Left lung (tissue), 10 donors: ENCODE results near the gene NLRP10. TPM values are rescaled to one million over a fixed set of nuclear protein-coding genes. Genes with fewer than 3 reads are reported as not detected.

Experiments used
- ATAC-seq: fragments of 200-7000 bp; cut with Tn5 transposase; one replicate; pipeline ENCODE4 v1.9.1; 2020; ENCODE audit warnings: moderate library complexity
- DNase-seq, 4 donors: peaks; one replicate each; pipeline ENCODE4 v3.0.0-alpha.2; 2013 to 2020
- H3K27ac ChIP-seq, 2 donors: fragments of 200-600 bp; sonication (generic) in 1 of 2; one replicate each; pipeline versions ENCODE4 v1.5.0 to v1.8.0; 2020 to 2021
- H3K27me3 ChIP-seq, 2 donors: fragments of 200-600 bp; sonication (generic) in 1 of 2; one replicate each; pipeline versions ENCODE4 v1.5.0 to v1.8.0; 2020 to 2021
- H3K36me3 ChIP-seq, 2 donors: fragments of 200-600 bp; sonication (generic) in 1 of 2; one replicate each; pipeline versions ENCODE4 v1.5.0 to v1.8.0; 2020 to 2021
- H3K4me1 ChIP-seq, 2 donors: fragments of 200-600 bp; one replicate each; pipeline ENCODE4 v1.8.0; 2021
- H3K4me3 ChIP-seq, 2 donors: fragments of 200-600 bp; sonication (generic) in 1 of 2; one replicate each; pipeline versions ENCODE4 v1.5.0 to v1.8.0; 2020 to 2021; ENCODE audit warnings: mild to moderate bottlenecking in 1 of 2
- H3K9me3 ChIP-seq, 2 donors: fragments of 200-600 bp; sonication (generic) in 1 of 2; one replicate each; pipeline versions ENCODE4 v1.5.0 to v1.8.0; 2020 to 2021
- intact Hi-C, 2 donors: fragments of 100-400 bp; cut with DNase I; formaldehyde crosslinking; loops; one replicate each; pipeline versions ENCODE4 v1.11.2 to v1.14.2; 2022
- polyA plus RNA-seq, 6 donors: library from polyadenylated mRNA; unstranded; fragments of 120-200 nt; gene quantifications; one replicate each; pipeline ENCODE4 v1.2.1, GENCODE V29; 2013; ENCODE audit not compliant: insufficient read length in 6 of 6
- total RNA-seq, 2 donors: library from RNA; stranded (reverse); fragmentation: NEBNext Ultra II Directional; extraction: Animal tissue kit (Norgen Biotek cat#: 25700); gene quantifications; one replicate each; pipeline ENCODE4 v1.2.1, GENCODE V29; 2021
- TF ChIP-seq, protein P1 (sequence below), 2 donors: fragments of 200-600 bp; sonication (generic) in 1 of 2; IDR thresholded peaks; one replicate each; pipeline versions ENCODE4 v1.5.0 to v1.8.0; 2021; ENCODE audit warnings: antibody characterized with exemption in 2 of 2
- donor health status: DM: no; HTN: yes; CAD: no.
- donor health status: DM: no; HTN: no; CAD: no.

Gene NLRP10
- total and polyA plus RNA-seq, 8 donors, result not detected

DNA sequence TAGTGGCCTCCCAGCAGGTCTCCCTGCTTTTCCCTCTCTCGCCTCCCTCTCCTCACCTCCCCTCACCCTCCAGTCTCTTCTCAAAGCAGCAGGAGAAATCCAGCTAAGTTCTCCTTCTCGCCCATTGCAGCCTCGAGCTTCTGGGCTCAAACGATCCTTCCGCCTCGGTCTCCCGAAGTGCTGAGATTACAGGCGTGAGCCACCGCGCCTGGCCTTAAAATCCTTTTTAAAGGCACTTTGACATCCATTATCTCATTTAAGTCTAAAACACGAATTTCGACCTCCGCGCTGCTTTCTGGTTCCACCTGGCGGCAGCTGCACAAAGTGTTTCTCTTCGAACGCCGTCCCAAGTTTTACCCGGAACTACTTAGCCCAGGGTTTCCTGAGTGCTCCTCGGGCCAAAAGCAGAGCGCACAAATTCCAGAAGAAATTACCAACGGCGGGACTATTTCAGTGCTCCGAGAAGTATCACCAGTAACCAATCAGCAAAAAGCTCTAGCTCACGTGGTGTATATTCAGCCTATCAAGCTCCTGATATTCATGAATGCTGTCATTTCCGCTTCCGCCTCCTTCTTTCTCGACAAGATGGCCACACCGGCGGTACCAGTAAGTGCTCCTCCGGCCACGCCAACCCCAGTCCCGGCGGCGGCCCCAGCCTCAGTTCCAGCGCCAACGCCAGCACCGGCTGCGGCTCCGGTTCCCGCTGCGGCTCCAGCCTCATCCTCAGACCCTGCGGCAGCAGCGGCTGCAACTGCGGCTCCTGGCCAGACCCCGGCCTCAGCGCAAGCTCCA, 21.7 kb upstream of the NLRP10 start, which contains the start of gene EIF3F:
EIF3F (plus strand) TSS at position 570 of the 792 bp plus-strand sequence; CDS start at position 586, 16 bp downstream.
- peak within 1 kb of the TSS; percentile 56 to 87 for H3K27ac ChIP-seq
- DNase-seq (peak; percentile 89 to 98 (median 92)), ATAC-seq (peak; percentile 99)

DNA sequence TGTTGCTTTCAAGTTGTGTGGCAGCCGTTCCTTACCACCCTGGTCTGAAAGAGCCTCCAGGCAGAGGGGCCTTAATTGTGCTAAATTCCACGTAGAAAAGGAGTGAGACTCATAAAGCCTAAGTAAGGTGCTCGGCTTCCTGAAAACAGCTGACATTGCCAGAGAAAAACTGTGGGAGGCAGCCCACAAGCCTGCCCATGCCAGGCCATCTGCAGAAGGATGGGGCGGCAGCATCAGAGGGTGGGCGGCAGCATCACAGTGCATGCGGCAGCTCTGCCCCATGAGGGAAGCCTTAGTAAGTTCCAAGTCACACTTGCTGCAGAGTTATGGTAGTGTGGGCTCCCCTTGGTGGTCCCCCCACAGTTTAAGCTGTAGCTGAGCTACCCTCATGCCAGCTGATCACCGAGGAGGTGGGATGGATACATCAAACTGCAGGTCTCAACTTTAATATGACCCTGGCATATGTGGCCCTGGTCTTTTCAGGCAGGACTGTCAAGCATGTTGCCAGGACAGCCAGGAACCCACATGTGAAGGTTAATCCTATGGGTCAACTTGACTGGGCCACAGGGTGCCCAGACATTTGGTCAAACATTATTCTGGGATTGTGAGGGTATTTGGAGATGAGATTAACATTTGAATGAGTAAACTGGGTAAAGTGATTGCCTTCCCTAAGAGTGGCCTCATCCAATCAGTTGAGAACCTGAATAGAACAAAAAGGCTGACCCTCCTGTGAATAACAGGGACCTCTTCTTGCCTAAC, 18.8 kb upstream of the NLRP10 start:
- intact Hi-C loops, result no loop called here
- no peaks in the 10 kb centered on the region for H3K9me3 ChIP-seq
- TF ChIP-seq, protein P1, sequence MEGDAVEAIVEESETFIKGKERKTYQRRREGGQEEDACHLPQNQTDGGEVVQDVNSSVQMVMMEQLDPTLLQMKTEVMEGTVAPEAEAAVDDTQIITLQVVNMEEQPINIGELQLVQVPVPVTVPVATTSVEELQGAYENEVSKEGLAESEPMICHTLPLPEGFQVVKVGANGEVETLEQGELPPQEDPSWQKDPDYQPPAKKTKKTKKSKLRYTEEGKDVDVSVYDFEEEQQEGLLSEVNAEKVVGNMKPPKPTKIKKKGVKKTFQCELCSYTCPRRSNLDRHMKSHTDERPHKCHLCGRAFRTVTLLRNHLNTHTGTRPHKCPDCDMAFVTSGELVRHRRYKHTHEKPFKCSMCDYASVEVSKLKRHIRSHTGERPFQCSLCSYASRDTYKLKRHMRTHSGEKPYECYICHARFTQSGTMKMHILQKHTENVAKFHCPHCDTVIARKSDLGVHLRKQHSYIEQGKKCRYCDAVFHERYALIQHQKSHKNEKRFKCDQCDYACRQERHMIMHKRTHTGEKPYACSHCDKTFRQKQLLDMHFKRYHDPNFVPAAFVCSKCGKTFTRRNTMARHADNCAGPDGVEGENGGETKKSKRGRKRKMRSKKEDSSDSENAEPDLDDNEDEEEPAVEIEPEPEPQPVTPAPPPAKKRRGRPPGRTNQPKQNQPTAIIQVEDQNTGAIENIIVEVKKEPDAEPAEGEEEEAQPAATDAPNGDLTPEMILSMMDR (IDR thresholded peaks at IDR 0.05), result no peak
- ATAC-seq (no peak), DNase-seq (no peak)
- no peaks in the 10 kb centered on the region for H3K27me3 ChIP-seq
- H3K27ac ChIP-seq, result no peak overlapping the region
- peaks cover 9 to 24% of the 10 kb centered on the region in 2 donors for H3K4me1 ChIP-seq
- H3K4me3 ChIP-seq, result no peak overlapping the region
- H3K36me3 ChIP-seq, result peaks cover 0 to 2% of the 10 kb centered on the region in 2 donors

More for the DNA sequence above, 21.7 kb upstream of the NLRP10 start, which contains the start of gene EIF3F:
- Histone ChIP-seq H3K36me3 (peaks cover 0 to 16% of the 10 kb centered on the region in 2 donors), H3K27me3 (no peaks in the 10 kb centered on the region), H3K4me1 (peaks cover 11 to 39% of the 10 kb centered on the region in 2 donors), H3K4me3 (peak within 1 kb of the TSS; percentile 76 to 88), H3K9me3 (no peaks in the 10 kb centered on the region)
- TF ChIP-seq, protein P1 (IDR thresholded peaks at IDR 0.05), result peak; percentile 83 to 86
- intact Hi-C loops, result loop anchor here in 1 of 2 donors (2.0 kb wide), 1 partner anchor 92 kb away; no protein-coding TSS in a partner anchor

DNA sequence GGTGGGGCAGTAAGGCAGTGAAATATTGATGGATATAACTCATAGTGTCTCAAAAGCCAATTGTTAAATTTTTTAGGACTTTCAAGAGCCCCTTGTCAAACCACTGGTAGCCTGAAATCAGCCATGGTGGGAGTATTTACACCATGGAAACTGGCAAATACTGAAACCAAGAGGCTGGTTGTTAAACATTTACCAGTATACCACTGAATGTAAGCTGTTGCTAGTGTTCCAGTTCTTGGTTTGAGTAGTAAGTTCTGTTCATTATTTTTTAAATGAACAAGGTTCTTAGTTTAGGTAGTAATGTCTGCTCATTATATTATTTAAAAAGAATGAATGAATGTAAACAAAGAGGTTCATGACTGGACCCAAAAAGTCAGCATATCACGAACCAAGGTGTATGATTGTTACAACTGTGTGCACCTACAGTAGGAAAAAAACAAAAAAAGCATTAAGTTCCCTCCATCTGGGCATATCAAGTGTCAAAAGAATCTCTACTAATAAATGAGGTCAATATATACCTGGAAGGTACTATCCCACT, 17.4 kb upstream of the NLRP10 start:
- intact Hi-C loops, result no loop called here
- Histone ChIP-seq H3K9me3 (no peaks in the 10 kb centered on the region), H3K27ac (no peak overlapping the region), H3K4me1 (peaks cover 2 to 11% of the 10 kb centered on the region in 2 donors), H3K4me3 (no peak overlapping the region), H3K36me3 (no peaks in the 10 kb centered on the region), H3K27me3 (no peaks in the 10 kb centered on the region)
- TF ChIP-seq, protein P1 (IDR thresholded peaks at IDR 0.05), result no peak
- DNase-seq (no peak), ATAC-seq (no peak)

DNA sequence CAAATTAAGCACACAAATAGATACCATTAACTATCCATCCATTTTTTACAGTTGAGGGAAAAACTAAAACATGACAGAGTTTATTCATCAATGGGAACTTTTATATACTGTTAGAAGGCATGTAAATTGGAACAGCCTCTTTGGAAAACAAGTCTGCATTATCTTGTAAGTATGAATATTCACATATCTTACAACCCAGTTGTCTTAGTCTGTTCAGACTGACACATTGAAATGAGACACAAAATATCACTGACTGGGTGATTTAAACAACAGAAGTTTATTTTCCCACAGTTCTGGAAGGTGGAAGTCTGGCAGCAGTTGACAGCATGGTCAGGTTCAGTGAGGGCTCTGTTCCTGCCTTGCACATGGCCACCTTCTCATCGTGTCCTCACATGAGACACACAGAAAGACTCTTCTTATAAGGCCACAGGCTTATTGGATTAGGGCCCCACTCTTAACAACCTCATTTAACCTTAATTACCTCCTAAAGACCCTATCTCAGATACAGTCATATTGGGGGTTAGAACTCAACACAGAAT, 16.4 kb upstream of the NLRP10 start:
- no peaks in the 10 kb centered on the region for H3K9me3 ChIP-seq
- H3K36me3 ChIP-seq, result no peaks in the 10 kb centered on the region
- TF ChIP-seq, protein P1 (IDR thresholded peaks at IDR 0.05), result no peak
- H3K27ac ChIP-seq, result no peak overlapping the region
- no peaks in the 10 kb centered on the region for H3K27me3 ChIP-seq
- no peak overlapping the region for H3K4me3 ChIP-seq
- peaks cover 3 to 10% of the 10 kb centered on the region in 2 donors for H3K4me1 ChIP-seq
- ATAC-seq (no peak), DNase-seq (no peak)
- intact Hi-C loops, result no loop called here
